Measurements from ENCODE around the gene PML. TPM values are rescaled to one million over a fixed set of nuclear protein-coding genes. Genes with fewer than 3 reads are reported as not detected.

Gene PML
- total and polyA plus RNA-seq, 9 of the 15 experiments (the other 6 are each of a cell fraction or from before 2014, with no cell fraction given): 5.0 to 50.7 (median 10.1) TPM

- Histone ChIP-seq H3K9ac (ENCODE audit: insufficient read depth in 1 of 2, low read depth in 2 of 2, low read length in 2 of 2) (peak within 1 kb of the TSS; percentile 68 to 85), H3K4me1 (replicated peaks in 1 of 2; ENCODE audit: control insufficient read depth in 2 of 2, insufficient read depth in 2 of 2, low read length in 2 of 2) (peaks cover 38 to 46% of the 10 kb centered on the region in 2 experiments), H3K9me1 (ENCODE audit: control insufficient read depth, insufficient read depth, low read length) (no peaks in the 10 kb centered on the region), H3K4me2 (ENCODE audit: insufficient read depth, low read length) (peak within 1 kb of the TSS; percentile 84), H3K4me3 (peak within 1 kb of the TSS; percentile 86), H3K9me3 (replicated peaks; ENCODE audit: control insufficient read depth, insufficient read depth, low read depth, low read length) (no peaks in the 10 kb centered on the region), H3K36me3 (ENCODE audit: control insufficient read depth, insufficient read depth, low read length) (no peaks in the 10 kb centered on the region), H2AFZ (ENCODE audit: low read depth, low read length) (peak within 1 kb of the TSS; percentile 99), H3K27ac (ENCODE audit: extremely low read depth, low read depth, low read length) (peak within 1 kb of the TSS; percentile 56), H4K20me1 (replicated peaks; ENCODE audit: control insufficient read depth, insufficient read depth, low read length) (no peaks in the 10 kb centered on the region), H3K27me3 (ENCODE audit: control insufficient read depth in 2 of 2, insufficient read depth in 2 of 2, low read length in 2 of 2) (no peaks in the 10 kb centered on the region; a peak in 1 of 5 replicates), H3K79me2 (ENCODE audit: control insufficient read depth, insufficient read depth, low read length) (peaks cover 27% of the 10 kb centered on the region)
- FAIRE-seq (peak; percentile 84), DNase-seq (ENCODE audit: extremely low read depth in 1 of 4, low spot score in 3 of 4) (peak; percentile 93 to 96 (median 95)), ATAC-seq (peak; percentile 91)
- POLR2A ChIA-PET: no interaction called here
- CTCF ChIA-PET (ENCODE audit: low intra/inter-chr PET ratio): no interaction called here
- BruUV-seq (replicated peaks): no TSS peak
- in situ Hi-C loops (cut with MboI) (no loop called here), intact Hi-C loops (cut with micrococcal nuclease) (loop anchor here (5.0 to 10.0 kb wide), 2 partner anchors 45 to 623 kb away; partner anchors contain the start of gene CLK3)
- WGBS (ENCODE audit: insufficient coverage, low coverage, missing lambda C conversion rate): under 1% methylated on average over 38 of the region's 72 CpGs
- peak; percentile 78 for TF ChIP-seq CBFA2T2 (conservative IDR thresholded peaks at IDR 0.05)
- no peak for TF ChIP-seq RAD21 (CRISPR knock-in tag; conservative IDR thresholded peaks at IDR 0.05 in 1 of 2, IDR thresholded peaks at IDR 0.05 in 1 of 2)
- no peak for TF ChIP-seq BRF1 (IDR thresholded peaks at IDR 0.05; ENCODE audit: borderline replicate concordance, extremely low read depth, insufficient read length)
- peak; percentile 35; the same call in 1 of the 2 replicates for TF ChIP-seq ESRRA (IDR thresholded peaks at IDR 0.05; ENCODE audit: borderline replicate concordance, low read depth)
- no peak for TF ChIP-seq CBX3 (IDR thresholded peaks at IDR 0.05; ENCODE audit: borderline replicate concordance in 1 of 2, low read length in 2 of 2)
- TF ChIP-seq SMAD1 (IDR thresholded peaks at IDR 0.05; ENCODE audit: low read depth, low read length, partially characterized antibody): no peak
- TF ChIP-seq DPF2 (IDR thresholded peaks at IDR 0.05): peak; percentile 72
- peak in 1 of 2 experiments; percentile 51 for TF ChIP-seq E2F6 (IDR thresholded peaks at IDR 0.05; ENCODE audit: borderline replicate concordance in 1 of 2, extremely low read depth in 1 of 2, insufficient read depth in 1 of 2, insufficient read length in 1 of 2, low read depth in 1 of 2, low read length in 1 of 2, poor library complexity in 1 of 2, severe bottlenecking in 1 of 2)
- TF ChIP-seq EP300 (IDR thresholded peaks at IDR 0.05; ENCODE audit: low read length): peak; percentile 66; the same call in 1 of the 2 replicates
- TF ChIP-seq TEAD1 (CRISPR knock-in tag; IDR thresholded peaks at IDR 0.05): 0 out of 4 replicates have a peak, but pooled peaks of 1 of the 2 experiments have one; percentile 17
- TF ChIP-seq TCFL5 (CRISPR knock-in tag; conservative IDR thresholded peaks at IDR 0.05): no peak
- TF ChIP-seq MEIS2 (IDR thresholded peaks at IDR 0.05; ENCODE audit: partially characterized antibody): peak; percentile 49
- peak; percentile 38 for TF ChIP-seq NFIC (IDR thresholded peaks at IDR 0.05)
- peak; percentile 88 for TF ChIP-seq ELF2 (CRISPR knock-in tag; IDR thresholded peaks at IDR 0.05)
- TF ChIP-seq ZFP36 (IDR thresholded peaks at IDR 0.05; ENCODE audit: low read depth, low read length, partially characterized antibody): peak; percentile 26
- TF ChIP-seq MBD2 (IDR thresholded peaks at IDR 0.05; ENCODE audit: borderline replicate concordance, low read depth): 0 out of 2 replicates have a peak, but pooled peaks have one; percentile 19
- TF ChIP-seq TGIF2 (CRISPR knock-in tag; IDR thresholded peaks at IDR 0.05): peak; percentile 98
- peak; percentile 70 for TF ChIP-seq POLR2A (conservative IDR thresholded peaks at IDR 0.05)
- no peak for TF ChIP-seq SMARCC2 (IDR thresholded peaks at IDR 0.05; ENCODE audit: low read depth)
- peak; percentile 63 for TF ChIP-seq MAX (CRISPR knock-in tag; IDR thresholded peaks at IDR 0.05)
These were observed 2.6 kb upstream of the PML start, which contains the start of gene STOML1 for GRCh38 chr15:73991726-73992593. Gene STOML1, minus strand, starts transcription at chr15:73992295. Its CDS starts 72 bp downstream, at chr15:73992223.

Data from K562 (cell line).